ENCODE data around the gene SLC15A3.

- no peak for TF ChIP-seq CTCF (IDR thresholded peaks at IDR 0.05; ENCODE audit: poor library complexity, severe bottlenecking)
- no peak for TF ChIP-seq TAF1 (IDR thresholded peaks at IDR 0.05; ENCODE audit: low read depth)
- TF ChIP-seq REST (IDR thresholded peaks at IDR 0.05; ENCODE audit: borderline replicate concordance), result no peak
- no peak for TF ChIP-seq EP300 (conservative IDR thresholded peaks at IDR 0.05; ENCODE audit: poor library complexity, severe bottlenecking)
- TF ChIP-seq MXI1 (conservative IDR thresholded peaks at IDR 0.05; ENCODE audit: poor library complexity, severe bottlenecking), result no peak
Measured at GRCh38 chr11:60991457-60991856, 39.5 kb upstream of the SLC15A3 start.
